VCaP (cell line): ENCODE measurements around the gene IGFBP2.

Source experiments
- H3K27ac ChIP-seq: fragments of 450-650 bp; 2 replicates; pipeline ENCODE4 v1.5.1; 2017
- CTCF ChIP-seq: fragments of 450-650 bp; conservative IDR thresholded peaks from 2 replicates; pipeline ENCODE4 v1.5.1; 2017; ENCODE audit warnings: mild to moderate bottlenecking, moderate library complexity

IGFBP2 gene

GRCh38 chr2:216674376-216674775, 41.2 kb downstream of the IGFBP2 start:
- H3K27ac ChIP-seq, result no peak overlapping the region
- no peak for TF ChIP-seq CTCF

- H3K27ac ChIP-seq, result no peak overlapping the region
- TF ChIP-seq CTCF, result no peak
Measured at GRCh38 chr2:216676630-216677029, 43.4 kb downstream of the IGFBP2 start.

- TF ChIP-seq CTCF, result no peak
- H3K27ac ChIP-seq, result no peak overlapping the region
Measured at GRCh38 chr2:216677439-216678097, 44.3 kb downstream of the IGFBP2 start.

- no peak overlapping the region for H3K27ac ChIP-seq
- no peak for TF ChIP-seq CTCF
Measured at GRCh38 chr2:216678098-216678465, 44.9 kb downstream of the IGFBP2 start.

GRCh38 chr2:216678813-216679657, 45.8 kb downstream of the IGFBP2 start:
- TF ChIP-seq CTCF, result no peak
- no peak overlapping the region for H3K27ac ChIP-seq

- no peak for TF ChIP-seq CTCF
- H3K27ac ChIP-seq, result no peak overlapping the region
Measured at GRCh38 chr2:216679658-216680024, 46.4 kb downstream of the IGFBP2 start.

GRCh38 chr2:216680951-216681629, 47.9 kb downstream of the IGFBP2 start:
- H3K27ac ChIP-seq, result no peak overlapping the region
- no peak for TF ChIP-seq CTCF
